ENCODE results near the gene SCARB2.

Gene SCARB2

DNA sequence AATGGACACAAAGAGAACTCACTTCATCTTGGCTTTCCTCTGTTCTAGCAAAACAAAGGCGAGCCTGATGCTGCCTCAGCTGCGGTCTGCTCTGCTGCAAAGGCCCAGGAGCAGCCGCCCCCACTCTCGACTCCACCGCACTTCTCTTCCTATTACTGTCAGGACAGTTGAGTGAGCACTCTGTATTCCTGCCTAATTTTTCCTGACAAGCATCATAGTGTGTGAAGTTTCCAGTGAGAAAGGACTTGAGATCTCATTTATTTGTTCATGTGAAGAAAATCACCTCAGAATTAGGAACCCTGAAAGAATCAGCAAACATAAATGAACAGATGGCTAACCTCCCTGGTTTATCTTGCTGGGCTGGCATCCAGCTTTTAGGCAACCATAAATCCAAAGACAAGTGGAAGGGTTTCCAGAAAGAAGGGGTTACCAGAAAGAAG is 15.6 kb downstream of the SCARB2 start:
- in situ Hi-C loops (cut with MboI; ENCODE audit: low pct_unique_long_range_greater_than_20kb, low sequenced_read_pairs, unreplicated experiment), result no loop called here
- no peak for TF ChIP-seq CTCF (IDR thresholded peaks at IDR 0.05; ENCODE audit: extremely low read depth, insufficient read depth, missing control alignments)
- peak; percentile 20 for DNase-seq (ENCODE audit: low spot score)

DNA sequence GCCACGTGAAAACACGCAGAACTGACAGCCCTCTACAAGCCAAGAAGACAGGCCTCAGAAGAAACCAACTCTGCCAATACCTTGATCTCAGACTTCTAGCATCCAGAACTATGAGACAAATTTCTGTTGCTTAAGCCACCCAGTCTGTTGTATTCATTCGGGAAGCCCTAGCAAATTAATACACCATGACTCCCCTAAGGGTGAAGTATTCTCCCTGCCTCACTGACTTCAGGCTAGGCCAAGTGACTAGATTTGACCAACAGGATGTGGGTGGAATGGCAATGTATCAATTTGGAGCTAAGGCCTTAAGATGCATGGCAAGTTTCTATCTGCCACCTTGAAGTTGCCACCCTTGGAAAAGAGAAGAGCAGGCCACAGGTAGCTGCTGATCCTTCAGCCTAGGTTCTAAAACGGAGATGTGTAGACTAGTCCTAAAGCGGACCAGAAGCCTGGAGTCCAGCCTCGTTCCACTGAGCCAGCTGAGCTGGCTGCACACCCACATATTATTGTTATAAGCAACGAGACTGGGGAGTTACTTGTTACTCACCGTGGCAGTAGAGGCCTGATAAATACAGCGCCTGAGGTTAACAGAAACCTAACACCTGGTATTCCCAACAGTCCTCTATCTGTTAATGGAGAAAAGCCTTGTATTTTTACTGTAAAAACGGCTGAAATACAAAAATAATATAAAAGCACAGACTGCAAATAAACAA is 16.4 kb downstream of the SCARB2 start:
- no peak for DNase-seq (ENCODE audit: low spot score)
- TF ChIP-seq CTCF (IDR thresholded peaks at IDR 0.05; ENCODE audit: extremely low read depth, insufficient read depth, missing control alignments), result no peak
- in situ Hi-C loops (cut with MboI; ENCODE audit: low pct_unique_long_range_greater_than_20kb, low sequenced_read_pairs, unreplicated experiment), result no loop called here

- in situ Hi-C loops (cut with MboI; ENCODE audit: low pct_unique_long_range_greater_than_20kb, low sequenced_read_pairs, unreplicated experiment), result no loop called here
- no peak for TF ChIP-seq CTCF (IDR thresholded peaks at IDR 0.05; ENCODE audit: extremely low read depth, insufficient read depth, missing control alignments)
- no peak for DNase-seq (ENCODE audit: low spot score)
Observed at GRCh38 chr4:76196376-76196775, 17.2 kb downstream of the SCARB2 start.

DNA sequence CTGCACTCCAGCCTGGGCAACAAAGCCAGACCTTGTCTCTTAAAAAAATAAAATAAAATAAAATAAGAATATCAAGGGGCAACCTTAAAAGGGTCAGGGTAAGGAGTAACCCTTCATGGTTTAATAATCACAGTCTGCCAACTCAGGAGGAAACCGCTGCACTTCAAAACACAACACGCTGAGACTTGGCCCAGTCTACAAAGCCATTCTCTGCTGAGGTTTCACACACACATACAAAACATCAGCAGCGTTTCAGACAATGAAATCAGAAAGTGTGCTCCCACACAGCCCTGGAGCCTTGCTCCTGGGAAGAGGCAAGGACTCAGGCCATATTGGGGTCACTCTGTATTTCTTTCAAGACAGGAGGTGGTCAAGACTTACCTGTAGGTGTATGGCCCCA is 18.3 kb downstream of the SCARB2 start:
- TF ChIP-seq CTCF (IDR thresholded peaks at IDR 0.05; ENCODE audit: extremely low read depth, insufficient read depth, missing control alignments), result no peak
- in situ Hi-C loops (cut with MboI; ENCODE audit: low pct_unique_long_range_greater_than_20kb, low sequenced_read_pairs, unreplicated experiment), result no loop called here
- DNase-seq (ENCODE audit: low spot score), result no peak

GRCh38 chr4:76194325-76194724 is 19.3 kb downstream of the SCARB2 start:
- in situ Hi-C loops (cut with MboI; ENCODE audit: low pct_unique_long_range_greater_than_20kb, low sequenced_read_pairs, unreplicated experiment), result no loop called here
- TF ChIP-seq CTCF (IDR thresholded peaks at IDR 0.05; ENCODE audit: extremely low read depth, insufficient read depth, missing control alignments), result no peak
- DNase-seq (ENCODE audit: low spot score), result no peak

DNA sequence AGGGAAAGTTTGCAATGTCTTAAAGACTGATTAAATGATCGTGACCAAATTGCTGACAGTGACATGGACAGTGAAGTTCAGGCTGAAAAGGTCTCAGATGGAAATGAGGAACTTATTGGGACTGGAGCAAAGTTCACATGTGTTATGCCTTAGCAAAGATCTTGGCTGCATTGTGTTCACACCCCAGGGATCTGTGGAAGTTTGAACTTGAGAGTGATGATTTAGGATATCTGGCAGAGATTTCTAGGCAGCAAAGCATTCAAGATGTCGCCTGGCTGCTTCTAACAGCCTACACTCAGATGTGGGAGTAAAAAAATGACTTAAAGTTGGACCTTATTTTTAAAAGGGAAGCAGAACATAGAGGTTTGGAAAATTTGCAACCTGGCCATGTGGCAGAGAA is 21.4 kb downstream of the SCARB2 start:
- DNase-seq (ENCODE audit: low spot score), result no peak
- in situ Hi-C loops (cut with MboI; ENCODE audit: low pct_unique_long_range_greater_than_20kb, low sequenced_read_pairs, unreplicated experiment), result no loop called here
- no peak for TF ChIP-seq CTCF (IDR thresholded peaks at IDR 0.05; ENCODE audit: extremely low read depth, insufficient read depth, missing control alignments)

All from GM13977 (cell line).